ENCODE data around the gene CCDC85C.

GRCh38 chr14:99518441-99519346, 85.3 kb downstream of the CCDC85C start:
- TF ChIP-seq POLR2AphosphoS5 (IDR thresholded peaks at IDR 0.05): peak in 2 of 3 donors; percentile 23 to 66
- peak in 5 of 7 experiments; percentile 97 to 99 (median 98) for TF ChIP-seq CTCF (IDR thresholded peaks at IDR 0.05)
